ENCODE results near the gene PCP2. TPM values are rescaled to one million over a fixed set of nuclear protein-coding genes. Genes with fewer than 3 reads are reported as not detected.

The PCP2 gene
- total RNA-seq, 1 donor from 2014 or later: 1.5 TPM

DNA sequence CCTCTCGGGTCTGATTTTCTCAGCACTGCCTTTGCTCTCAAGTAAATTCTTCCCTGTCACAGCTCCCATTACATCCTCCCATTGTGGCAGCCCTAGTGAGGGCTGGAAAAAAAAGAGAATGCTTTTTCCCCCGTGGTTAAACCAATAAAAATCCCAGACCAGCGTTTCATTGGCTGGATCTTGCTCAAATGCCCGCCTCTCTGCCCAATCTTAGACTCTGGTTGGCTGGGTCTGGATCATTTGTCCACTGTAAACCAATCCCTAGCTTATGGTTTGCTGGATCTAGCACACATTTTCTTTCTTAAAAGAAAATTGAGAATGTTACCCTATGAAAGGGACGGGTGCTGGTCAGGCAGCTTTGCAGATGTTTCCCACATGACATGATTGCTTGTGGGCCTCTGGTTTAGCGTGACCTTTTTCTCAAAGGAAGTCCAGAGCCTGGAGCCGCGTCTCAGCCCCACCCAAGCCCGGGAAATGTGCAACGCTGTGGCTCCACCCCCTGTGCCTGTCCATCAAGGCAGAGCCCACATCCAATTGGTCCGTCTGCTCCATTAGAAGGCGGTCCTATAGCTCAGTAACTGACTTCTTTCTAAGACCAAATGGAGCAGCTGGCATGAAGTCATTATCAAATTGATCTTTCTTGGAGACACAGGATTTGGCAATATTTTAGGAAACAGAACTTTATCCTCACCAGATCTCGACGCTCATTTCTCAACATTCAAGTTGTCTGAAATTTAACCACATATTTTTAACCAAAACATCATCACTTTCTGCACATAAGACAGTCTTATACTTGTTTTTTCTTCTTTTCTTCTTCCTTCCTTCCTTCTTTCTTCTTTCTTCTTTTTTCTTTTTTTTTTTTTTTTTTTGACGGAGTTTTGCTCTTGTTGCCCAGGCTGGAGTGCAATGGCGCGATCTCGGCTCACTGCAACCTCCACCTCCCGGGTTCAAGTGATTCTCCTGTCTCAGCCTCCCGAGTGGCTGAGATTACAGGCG, 40.8 kb upstream of the PCP2 start:
- DNase-seq (ENCODE audit: low spot score in 2 of 2, unreplicated experiment in 2 of 2): no peak
- peaks cover 3% of the 10 kb centered on the region for H3K9me3 Mint-ChIP-seq

DNA sequence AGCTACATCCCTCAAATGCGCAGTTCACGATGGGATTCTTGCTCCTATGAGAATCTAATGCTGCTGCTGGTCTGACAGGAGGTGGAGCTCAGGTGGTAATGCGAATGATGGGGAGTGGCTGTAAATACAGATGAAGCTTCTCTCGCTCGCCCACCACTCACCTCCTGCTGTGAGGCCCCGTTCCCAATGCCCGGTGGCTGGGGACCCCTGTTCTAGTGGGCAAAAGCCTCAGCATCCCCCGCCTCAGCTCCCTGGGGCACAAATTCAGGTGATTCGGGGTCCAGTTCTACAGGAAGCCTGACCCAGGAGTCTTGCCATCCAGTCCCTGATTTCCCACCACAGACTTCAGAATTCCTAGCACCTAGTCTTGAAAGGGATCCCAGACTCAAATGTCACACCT, 39.0 kb upstream of the PCP2 start:
- no peak overlapping the region for H3K4me3 Mint-ChIP-seq
- H3K27ac Mint-ChIP-seq: no peak overlapping the region
- no peak for DNase-seq (ENCODE audit: low spot score in 2 of 2, unreplicated experiment in 2 of 2)
- H3K36me3 Mint-ChIP-seq: no peaks in the 10 kb centered on the region
- H3K9me3 Mint-ChIP-seq: peaks cover 3% of the 10 kb centered on the region
- peaks cover 86% of the 10 kb centered on the region for H3K27me3 Mint-ChIP-seq (ENCODE audit: low read depth)
- no peaks in the 10 kb centered on the region for H3K4me1 Mint-ChIP-seq
- TF ChIP-seq, protein P1, sequence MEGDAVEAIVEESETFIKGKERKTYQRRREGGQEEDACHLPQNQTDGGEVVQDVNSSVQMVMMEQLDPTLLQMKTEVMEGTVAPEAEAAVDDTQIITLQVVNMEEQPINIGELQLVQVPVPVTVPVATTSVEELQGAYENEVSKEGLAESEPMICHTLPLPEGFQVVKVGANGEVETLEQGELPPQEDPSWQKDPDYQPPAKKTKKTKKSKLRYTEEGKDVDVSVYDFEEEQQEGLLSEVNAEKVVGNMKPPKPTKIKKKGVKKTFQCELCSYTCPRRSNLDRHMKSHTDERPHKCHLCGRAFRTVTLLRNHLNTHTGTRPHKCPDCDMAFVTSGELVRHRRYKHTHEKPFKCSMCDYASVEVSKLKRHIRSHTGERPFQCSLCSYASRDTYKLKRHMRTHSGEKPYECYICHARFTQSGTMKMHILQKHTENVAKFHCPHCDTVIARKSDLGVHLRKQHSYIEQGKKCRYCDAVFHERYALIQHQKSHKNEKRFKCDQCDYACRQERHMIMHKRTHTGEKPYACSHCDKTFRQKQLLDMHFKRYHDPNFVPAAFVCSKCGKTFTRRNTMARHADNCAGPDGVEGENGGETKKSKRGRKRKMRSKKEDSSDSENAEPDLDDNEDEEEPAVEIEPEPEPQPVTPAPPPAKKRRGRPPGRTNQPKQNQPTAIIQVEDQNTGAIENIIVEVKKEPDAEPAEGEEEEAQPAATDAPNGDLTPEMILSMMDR (IDR thresholded peaks at IDR 0.05; ENCODE audit: unreplicated experiment): no peak

More for the DNA sequence above, 40.8 kb upstream of the PCP2 start:
- no peak overlapping the region for H3K27ac Mint-ChIP-seq
- no peaks in the 10 kb centered on the region for H3K36me3 Mint-ChIP-seq
- H3K4me3 Mint-ChIP-seq: no peak overlapping the region
- H3K4me1 Mint-ChIP-seq: peaks cover 2% of the 10 kb centered on the region
- TF ChIP-seq, protein P1 (IDR thresholded peaks at IDR 0.05; ENCODE audit: unreplicated experiment): no peak
- peaks cover 84% of the 10 kb centered on the region for H3K27me3 Mint-ChIP-seq (ENCODE audit: low read depth)

DNA sequence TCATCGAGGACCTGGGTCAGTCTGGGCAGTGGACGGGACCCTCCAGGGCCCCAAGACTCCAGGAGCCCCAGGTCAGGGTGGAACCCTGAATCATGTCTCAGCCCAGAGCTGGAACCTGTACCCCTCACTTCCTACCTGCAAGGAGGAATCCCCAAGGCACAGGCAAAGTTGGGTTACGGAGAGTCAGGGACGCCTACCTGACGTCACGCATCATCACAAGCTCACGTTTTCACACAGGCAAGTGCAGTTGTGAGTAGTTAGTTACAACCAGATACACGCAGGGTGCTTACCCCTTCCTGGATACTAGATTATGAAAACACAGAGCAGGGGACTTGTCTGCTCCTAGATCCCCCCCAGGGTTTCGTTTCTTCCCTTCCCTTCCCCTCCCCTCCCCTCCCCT, 37.3 kb upstream of the PCP2 start:
- TF ChIP-seq, protein P1 (IDR thresholded peaks at IDR 0.05; ENCODE audit: unreplicated experiment): no peak
- H3K27me3 Mint-ChIP-seq (ENCODE audit: low read depth): peaks cover 82% of the 10 kb centered on the region
- no peak overlapping the region for H3K27ac Mint-ChIP-seq
- H3K36me3 Mint-ChIP-seq: no peaks in the 10 kb centered on the region
- no peak for DNase-seq (ENCODE audit: low spot score in 2 of 2, unreplicated experiment in 2 of 2)
- no peaks in the 10 kb centered on the region for H3K4me1 Mint-ChIP-seq
- H3K4me3 Mint-ChIP-seq: peak overlapping the region; percentile 65
- peaks cover 3% of the 10 kb centered on the region for H3K9me3 Mint-ChIP-seq

DNA sequence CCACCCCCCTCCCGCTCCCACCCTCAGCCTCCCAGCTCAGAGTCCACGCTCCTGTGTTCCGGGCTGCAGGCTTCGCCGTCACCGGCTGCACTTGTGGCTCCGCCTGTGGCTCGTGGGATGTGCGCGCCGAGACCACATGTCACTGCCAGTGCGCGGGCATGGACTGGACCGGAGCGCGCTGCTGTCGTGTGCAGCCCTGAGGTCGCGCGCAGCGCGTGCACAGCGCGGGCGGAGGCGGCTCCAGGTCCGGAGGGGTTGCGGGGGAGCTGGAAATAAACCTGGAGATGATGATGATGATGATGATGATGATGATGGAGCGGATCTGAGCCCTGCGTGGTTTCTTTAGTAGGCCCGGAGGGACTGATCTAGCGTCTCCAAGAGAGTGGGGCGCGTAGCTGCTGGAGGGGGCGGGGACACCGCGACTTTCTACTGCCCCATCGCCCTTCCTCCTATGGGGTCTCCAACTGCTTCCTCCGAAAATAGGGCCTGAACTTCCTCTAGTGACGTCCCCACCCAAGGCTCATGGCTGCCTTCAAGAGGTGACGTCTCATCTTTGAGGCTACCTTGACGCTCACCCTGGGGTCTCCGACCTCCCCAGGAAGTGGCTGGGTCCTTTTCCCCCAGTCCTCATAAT, 36.7 kb upstream of the PCP2 start:
- Mint-ChIP-seq H3K27me3 (ENCODE audit: low read depth) (peaks cover 84% of the 10 kb centered on the region), H3K4me3 (peak overlapping the region; percentile 65), H3K4me1 (no peaks in the 10 kb centered on the region), H3K36me3 (no peaks in the 10 kb centered on the region), H3K9me3 (peaks cover 3% of the 10 kb centered on the region), H3K27ac (no peak overlapping the region)
- no peak for DNase-seq (ENCODE audit: low spot score in 2 of 2, unreplicated experiment in 2 of 2)
- TF ChIP-seq, protein P1 (IDR thresholded peaks at IDR 0.05; ENCODE audit: unreplicated experiment): no peak

DNA sequence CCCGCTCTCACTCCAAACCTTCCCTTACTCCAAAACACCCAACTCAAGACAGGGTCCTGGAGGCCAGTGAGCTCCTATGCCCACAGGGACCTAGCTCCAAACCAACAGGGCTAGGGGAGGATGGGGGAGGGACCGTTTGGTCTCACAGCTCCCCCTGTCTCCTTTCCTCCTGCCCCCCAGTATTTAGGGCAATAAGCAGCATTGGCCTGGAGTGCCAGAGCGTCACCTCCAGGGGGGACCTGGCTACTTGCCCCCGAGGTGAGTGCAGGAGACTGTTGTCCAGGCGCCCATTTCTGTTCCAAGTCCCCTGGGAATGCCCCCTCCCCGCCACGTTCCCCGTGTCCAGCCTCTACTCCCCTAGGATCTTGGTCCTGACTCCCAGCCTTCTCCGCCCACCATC, 36.1 kb upstream of the PCP2 start:
- H3K4me3 Mint-ChIP-seq: no peak overlapping the region
- H3K27me3 Mint-ChIP-seq (ENCODE audit: low read depth): peaks cover 88% of the 10 kb centered on the region

More for the DNA sequence above, 36.1 kb upstream of the PCP2 start:
- Mint-ChIP-seq H3K4me1 (no peaks in the 10 kb centered on the region), H3K27ac (no peak overlapping the region), H3K9me3 (peaks cover 3% of the 10 kb centered on the region), H3K36me3 (no peaks in the 10 kb centered on the region)
- no peak for DNase-seq (ENCODE audit: low spot score in 2 of 2, unreplicated experiment in 2 of 2)
- TF ChIP-seq, protein P1 (IDR thresholded peaks at IDR 0.05; ENCODE audit: unreplicated experiment): no peak

Data from mesothelial cell of epicardium (in vitro differentiated cells).